ENCODE data around the gene ARHGEF16. TPM values are rescaled to one million over a fixed set of nuclear protein-coding genes. Genes with fewer than 3 reads are reported as not detected.

ARHGEF16 gene
- 14.5 and 21.6 TPM in 2 replicates for total RNA-seq

- FAIRE-seq: no peak
- Histone ChIP-seq H3K36me3 (ENCODE audit: control insufficient read depth, insufficient read depth, low read length) (no peaks in the 10 kb centered on the region), H3K27me3 (ENCODE audit: control insufficient read depth, insufficient read depth, low read length) (no peaks in the 10 kb centered on the region), H3K4me3 (ENCODE audit: low read depth, low read length) (peak within 1 kb of the TSS; percentile 60)
- peak; percentile 60 for TF ChIP-seq CTCF (IDR thresholded peaks at IDR 0.05; ENCODE audit: insufficient read depth, low read length, severe bottlenecking)
- peak; percentile 33 for DNase-seq (ENCODE audit: low read depth)
These were observed at the start of gene ARHGEF16 for GRCh38 chr1:3453891-3454810. Gene ARHGEF16 (plus strand): TSS chr1:3454665. CDS start chr1:3463085, 8,420 bp downstream.

DNA sequence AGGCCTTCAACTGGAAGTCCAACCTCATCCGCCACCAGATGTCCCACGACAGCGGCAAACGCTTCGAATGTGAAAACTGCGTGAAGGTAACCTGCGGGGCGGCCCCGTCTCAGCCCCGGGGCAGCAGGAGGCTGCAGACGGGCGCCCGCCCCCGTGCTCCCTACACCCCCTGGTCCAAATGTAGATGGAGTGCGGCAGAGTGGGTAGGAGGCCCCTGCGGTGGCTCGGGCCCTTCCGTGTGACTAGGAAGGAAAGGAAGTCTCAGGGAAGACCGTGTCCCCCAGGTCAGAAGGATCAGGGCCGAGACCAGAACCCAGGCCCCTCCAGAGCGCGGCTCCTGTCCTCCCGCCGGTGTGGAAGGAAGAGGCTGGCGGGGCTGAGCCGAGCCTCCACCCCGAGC, 49.7 kb upstream of the ARHGEF16 start:
- H3K4me3 ChIP-seq (ENCODE audit: low read depth, low read length): no peak overlapping the region
- no peak for TF ChIP-seq CTCF (IDR thresholded peaks at IDR 0.05; ENCODE audit: insufficient read depth, low read length, severe bottlenecking)
- no peaks in the 10 kb centered on the region for H3K27me3 ChIP-seq (ENCODE audit: control insufficient read depth, insufficient read depth, low read length)
- H3K36me3 ChIP-seq (ENCODE audit: control insufficient read depth, insufficient read depth, low read length): no peaks in the 10 kb centered on the region
- FAIRE-seq (no peak), DNase-seq (ENCODE audit: low read depth) (no peak)

DNA sequence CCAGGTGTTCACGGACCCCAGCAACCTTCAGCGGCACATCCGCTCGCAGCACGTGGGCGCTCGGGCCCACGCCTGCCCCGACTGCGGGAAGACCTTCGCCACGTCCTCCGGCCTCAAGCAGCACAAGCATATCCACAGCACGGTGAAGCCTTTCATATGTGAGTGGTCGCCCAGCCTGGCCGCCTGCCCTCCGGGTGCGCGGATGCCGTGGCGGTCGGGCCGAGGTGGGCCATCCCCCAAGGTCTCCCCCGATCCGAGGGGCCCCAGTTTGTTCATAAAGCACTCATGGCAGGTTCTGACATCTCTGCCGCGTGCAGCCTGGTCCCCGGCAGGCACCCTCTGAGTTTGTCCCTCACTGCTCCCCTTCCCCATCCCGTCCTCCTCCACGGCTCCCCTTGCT, 49.0 kb upstream of the ARHGEF16 start:
- no peak for TF ChIP-seq CTCF (IDR thresholded peaks at IDR 0.05; ENCODE audit: insufficient read depth, low read length, severe bottlenecking)
- FAIRE-seq (no peak), DNase-seq (ENCODE audit: low read depth) (no peak)
- Histone ChIP-seq H3K27me3 (ENCODE audit: control insufficient read depth, insufficient read depth, low read length) (no peaks in the 10 kb centered on the region), H3K36me3 (ENCODE audit: control insufficient read depth, insufficient read depth, low read length) (no peaks in the 10 kb centered on the region), H3K4me3 (ENCODE audit: low read depth, low read length) (no peak overlapping the region)

- H3K4me3 ChIP-seq (ENCODE audit: low read depth, low read length): no peak overlapping the region
- DNase-seq (ENCODE audit: low read depth) (no peak), FAIRE-seq (no peak)
- H3K27me3 ChIP-seq (ENCODE audit: control insufficient read depth, insufficient read depth, low read length): no peaks in the 10 kb centered on the region
- H3K36me3 ChIP-seq (ENCODE audit: control insufficient read depth, insufficient read depth, low read length): no peaks in the 10 kb centered on the region
- no peak for TF ChIP-seq CTCF (IDR thresholded peaks at IDR 0.05; ENCODE audit: insufficient read depth, low read length, severe bottlenecking)
These were observed 48.2 kb upstream of the ARHGEF16 start for GRCh38 chr1:3405974-3406867.

- FAIRE-seq: no peak
- no peak overlapping the region for H3K4me3 ChIP-seq (ENCODE audit: low read depth, low read length)
- no peaks in the 10 kb centered on the region for H3K36me3 ChIP-seq (ENCODE audit: control insufficient read depth, insufficient read depth, low read length)
- DNase-seq (ENCODE audit: low read depth): no peak
- H3K27me3 ChIP-seq (ENCODE audit: control insufficient read depth, insufficient read depth, low read length): no peaks in the 10 kb centered on the region
- no peak for TF ChIP-seq CTCF (IDR thresholded peaks at IDR 0.05; ENCODE audit: insufficient read depth, low read length, severe bottlenecking)
These were observed 47.4 kb upstream of the ARHGEF16 start for GRCh38 chr1:3407021-3407420.
